ENCODE results near the gene LDB3.

The LDB3 gene

DNA sequence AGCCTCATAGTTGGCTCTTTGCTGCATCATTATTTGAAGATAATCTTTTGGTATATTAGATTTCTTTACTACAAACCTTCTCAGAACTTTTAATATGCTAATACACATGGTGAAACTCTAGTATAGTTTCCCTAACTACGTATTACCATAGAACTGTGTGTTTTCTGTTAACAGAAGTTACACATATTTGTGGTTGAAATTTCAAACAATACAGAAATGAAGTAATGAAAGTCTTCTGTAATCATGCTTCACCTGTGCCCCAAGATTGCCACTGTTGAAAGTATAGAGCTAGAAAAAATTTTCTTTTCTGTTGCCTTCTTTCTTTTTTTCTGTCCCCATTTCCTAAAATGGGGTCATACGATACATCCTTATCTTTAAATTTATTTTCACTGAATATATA lies 97.2 kb downstream of the LDB3 start:
- no peak for TF ChIP-seq CTCF (IDR thresholded peaks at IDR 0.05)
- Histone ChIP-seq H3K4me2 (ENCODE audit: low read length) (no peak overlapping the region), H3K27me3 (ENCODE audit: control insufficient read depth, insufficient read depth, low read length) (no peaks in the 10 kb centered on the region), H3K9ac (no peak overlapping the region), H3K4me3 (ENCODE audit: low read depth, low read length) (no peak overlapping the region), H3K27ac (no peak overlapping the region), H3K79me2 (peaks cover 47% of the 10 kb centered on the region), H3K9me3 (ENCODE audit: control insufficient read depth, low read length) (no peaks in the 10 kb centered on the region), H3K36me3 (ENCODE audit: control insufficient read depth, insufficient read depth, low read length) (no peaks in the 10 kb centered on the region), H2AFZ (no peak overlapping the region), H3K4me1 (peaks cover 3% of the 10 kb centered on the region)

GRCh38 chr10:86768412-86769062 lies 100.2 kb downstream of the LDB3 start:
- Histone ChIP-seq H3K27ac (no peak overlapping the region), H3K4me2 (ENCODE audit: low read length) (no peak overlapping the region), H3K9me3 (ENCODE audit: control insufficient read depth, low read length) (no peaks in the 10 kb centered on the region), H3K4me1 (no peaks in the 10 kb centered on the region), H3K4me3 (ENCODE audit: low read depth, low read length) (no peak overlapping the region), H3K27me3 (ENCODE audit: control insufficient read depth, insufficient read depth, low read length) (no peaks in the 10 kb centered on the region), H2AFZ (no peak overlapping the region), H3K9ac (no peak overlapping the region), H3K79me2 (peaks cover 24% of the 10 kb centered on the region), H3K36me3 (ENCODE audit: control insufficient read depth, insufficient read depth, low read length) (no peaks in the 10 kb centered on the region)
- no peak for TF ChIP-seq CTCF (IDR thresholded peaks at IDR 0.05)

DNA sequence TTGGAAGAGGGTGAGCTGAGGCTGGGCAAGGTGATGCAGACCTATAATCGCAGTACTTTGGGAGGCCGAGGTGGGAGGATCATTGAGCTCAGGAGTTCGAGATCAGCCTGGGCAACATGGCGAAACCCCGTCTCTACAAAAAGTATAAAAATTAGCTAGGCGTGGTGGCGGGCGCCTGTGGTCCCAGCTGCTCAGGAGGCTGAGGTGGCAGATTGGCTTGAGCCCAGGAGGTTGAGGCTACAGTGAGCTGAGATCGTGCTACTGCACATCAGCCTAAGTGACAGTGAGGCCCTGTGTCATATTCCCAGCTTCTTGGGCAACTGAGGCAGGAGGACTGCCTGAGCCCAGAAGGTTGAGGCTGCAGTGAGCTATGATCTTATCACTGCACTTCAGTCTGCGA lies 101.7 kb downstream of the LDB3 start:
- TF ChIP-seq CTCF (IDR thresholded peaks at IDR 0.05) = no peak
- Histone ChIP-seq H2AFZ (no peak overlapping the region), H3K27ac (no peak overlapping the region), H3K79me2 (peaks cover 20% of the 10 kb centered on the region), H3K9me3 (ENCODE audit: control insufficient read depth, low read length) (no peaks in the 10 kb centered on the region), H3K4me1 (peaks cover under 1% of the 10 kb centered on the region), H3K9ac (no peak overlapping the region), H3K4me3 (ENCODE audit: low read depth, low read length) (no peak overlapping the region), H3K27me3 (ENCODE audit: control insufficient read depth, insufficient read depth, low read length) (no peaks in the 10 kb centered on the region), H3K4me2 (ENCODE audit: low read length) (no peak overlapping the region), H3K36me3 (ENCODE audit: control insufficient read depth, insufficient read depth, low read length) (no peaks in the 10 kb centered on the region)

- no peaks in the 10 kb centered on the region for H3K27me3 ChIP-seq (ENCODE audit: control insufficient read depth, insufficient read depth, low read length)
- H3K4me2 ChIP-seq (ENCODE audit: low read length) = no peak overlapping the region
- H3K4me1 ChIP-seq = peaks cover 4% of the 10 kb centered on the region
- no peak overlapping the region for H2AFZ ChIP-seq
- no peak overlapping the region for H3K4me3 ChIP-seq (ENCODE audit: low read depth, low read length)
- H3K9ac ChIP-seq = no peak overlapping the region
- no peak for TF ChIP-seq CTCF (IDR thresholded peaks at IDR 0.05)
- H3K36me3 ChIP-seq (ENCODE audit: control insufficient read depth, insufficient read depth, low read length) = no peaks in the 10 kb centered on the region
- no peaks in the 10 kb centered on the region for H3K9me3 ChIP-seq (ENCODE audit: control insufficient read depth, low read length)
- H3K27ac ChIP-seq = no peak overlapping the region
- peaks cover 24% of the 10 kb centered on the region for H3K79me2 ChIP-seq
Observed at GRCh38 chr10:86770412-86770960, 102.2 kb downstream of the LDB3 start.

- Histone ChIP-seq H3K27me3 (ENCODE audit: control insufficient read depth, insufficient read depth, low read length) (no peaks in the 10 kb centered on the region), H2AFZ (no peak overlapping the region), H3K36me3 (ENCODE audit: control insufficient read depth, insufficient read depth, low read length) (no peaks in the 10 kb centered on the region), H3K9me3 (ENCODE audit: control insufficient read depth, low read length) (no peaks in the 10 kb centered on the region), H3K79me2 (peaks cover 28% of the 10 kb centered on the region), H3K4me1 (peaks cover 4% of the 10 kb centered on the region), H3K27ac (no peak overlapping the region), H3K4me2 (ENCODE audit: low read length) (no peak overlapping the region), H3K4me3 (ENCODE audit: low read depth, low read length) (no peak overlapping the region), H3K9ac (no peak overlapping the region)
- TF ChIP-seq CTCF (IDR thresholded peaks at IDR 0.05) = no peak
Observed at GRCh38 chr10:86773498-86773897, 105.2 kb downstream of the LDB3 start.
